Endothelial cell of umbilical vein (primary cell): ENCODE measurements around the gene DCLK1.

Experiments used
- CTCF ChIP-seq, 2 donors: IDR thresholded peaks; 1 replicate in 1 of 2; 2 replicates in 1 of 2; pipeline ENCODE4 v1.5.1; 2011; ENCODE audit warnings: low read length in 2 of 2, mild to moderate bottlenecking in 2 of 2, moderate library complexity in 2 of 2, control low read depth in 1 of 2, inconsistent platforms in 1 of 2, low read depth in 1 of 2; ENCODE audit not compliant: insufficient read depth in 1 of 2; ENCODE audit errors: extremely low read depth in 1 of 2
- EZH2 ChIP-seq: IDR thresholded peaks from 2 replicates; pipeline ENCODE4 v1.6.1; 2012; ENCODE audit warnings: borderline replicate concordance, low read depth, mild to moderate bottlenecking, moderate library complexity, low read length, inconsistent platforms; ENCODE audit not compliant: severe bottlenecking
- GATA2 ChIP-seq: IDR thresholded peaks from 2 replicates; pipeline ENCODE4 v1.7.0; 2011; ENCODE audit warnings: low read depth, mild to moderate bottlenecking, moderate library complexity, mixed read lengths, low read length; ENCODE audit not compliant: insufficient read length, insufficient read depth
- JUN ChIP-seq: IDR thresholded peaks from 2 replicates; pipeline ENCODE4 v1.6.1; 2011; ENCODE audit warnings: borderline replicate concordance, low read depth; ENCODE audit not compliant: insufficient read length, insufficient read depth
- MYC ChIP-seq: IDR thresholded peaks from one replicate; pipeline ENCODE4 v1.6.1; 2011; ENCODE audit warnings: mild to moderate bottlenecking, low read depth, low read length
- POLR2A ChIP-seq: IDR thresholded peaks from 2 replicates; pipeline ENCODE4 v1.6.1; 2012; ENCODE audit warnings: low read depth, mild to moderate bottlenecking, control low read depth, low read length
- POLR2AphosphoS5 ChIP-seq: IDR thresholded peaks from 2 replicates; pipeline ENCODE4 v1.6.1; 2012; ENCODE audit warnings: low read depth, mild to moderate bottlenecking, control low read depth, low read length, moderate library complexity; ENCODE audit not compliant: insufficient read depth

GRCh38 chr13:35843272-35843671 is 287.9 kb downstream of the DCLK1 start:
- no peak for TF ChIP-seq POLR2A
- TF ChIP-seq CTCF (IDR thresholded peaks at IDR 0.05; ENCODE audit: extremely low read depth in 1 of 2, insufficient read depth in 1 of 2, low read depth in 1 of 2, low read length in 2 of 2), result no peak
- no peak for TF ChIP-seq EZH2
- TF ChIP-seq POLR2AphosphoS5, result no peak
- TF ChIP-seq JUN, result no peak
- TF ChIP-seq MYC, result no peak
- no peak for TF ChIP-seq GATA2
